HG02885 (cell line): Measurements from ENCODE around the gene TRIM10.
"Not testable (repeated sequence)": the region's sequence is repeated elsewhere in the genome, so short reads cannot be mapped to it uniquely, and the experiment has no call there.

Source experiments
- ATAC-seq: cut with Tn5 transposase; IDR thresholded peaks from one replicate; pipeline ENCODE4 v1.9.1; 2021; ENCODE audit warnings: mild to moderate bottlenecking; ENCODE audit not compliant: unreplicated experiment, poor library complexity

TRIM10 gene

GRCh38 chr6:30155520-30156261 is 5.3 kb downstream of the TRIM10 start:
- ATAC-seq: no peak

- ATAC-seq: no peak
These were observed 6.1 kb downstream of the TRIM10 start for GRCh38 chr6:30154709-30155519.

GRCh38 chr6:30154061-30154460 is 7.0 kb downstream of the TRIM10 start:
- no peak for ATAC-seq

GRCh38 chr6:30152910-30153610 is 8.0 kb downstream of the TRIM10 start:
- no peak for ATAC-seq

GRCh38 chr6:30152016-30152673 is 8.9 kb downstream of the TRIM10 start:
- no peak for ATAC-seq

GRCh38 chr6:30151580-30151979 is 9.4 kb downstream of the TRIM10 start:
- ATAC-seq: no peak

- ATAC-seq: no peak
These were observed 10.2 kb downstream of the TRIM10 start for GRCh38 chr6:30150671-30151395.

GRCh38 chr6:30149858-30150550 is 11.0 kb downstream of the TRIM10 start:
- ATAC-seq: no peak

- ATAC-seq: no peak
These were observed 11.8 kb downstream of the TRIM10 start for GRCh38 chr6:30149234-30149633.

GRCh38 chr6:30147096-30147495 is 13.9 kb downstream of the TRIM10 start:
- no peak for ATAC-seq

- no peak for ATAC-seq
These were observed 15.2 kb downstream of the TRIM10 start for GRCh38 chr6:30145818-30146217.

- ATAC-seq: no peak
These were observed 16.2 kb downstream of the TRIM10 start for GRCh38 chr6:30144811-30145210.

- no peak for ATAC-seq
These were observed 17.2 kb downstream of the TRIM10 start for GRCh38 chr6:30143780-30144179.

GRCh38 chr6:30142665-30143064 is 18.3 kb downstream of the TRIM10 start:
- no peak for ATAC-seq

GRCh38 chr6:30140240-30140639 is 20.8 kb downstream of the TRIM10 start:
- ATAC-seq: not testable (repeated sequence)

GRCh38 chr6:30136570-30137286 is 24.3 kb downstream of the TRIM10 start:
- ATAC-seq: no peak

- no peak for ATAC-seq
These were observed 25.3 kb downstream of the TRIM10 start, which contains the start of gene TRIM40 for GRCh38 chr6:30135757-30136156. Gene TRIM40 (plus strand): TSS chr6:30136140. CDS start chr6:30137037, 897 bp downstream.

GRCh38 chr6:30135147-30135546 is 25.9 kb downstream of the TRIM10 start:
- no peak for ATAC-seq
